GM21737 (cell line): ENCODE results near the gene SLC10A2.
A peak's percentile ranks its signal among the peaks of the same experiment; 100 is the strongest.
"Not testable (repeated sequence)": the region's sequence is repeated elsewhere in the genome, so short reads cannot be mapped to it uniquely, and the experiment has no call there.

Experiments
- ATAC-seq: cut with Tn5 transposase; IDR thresholded peaks from one replicate; pipeline ENCODE4 v1.9.1; 2021; ENCODE audit warnings: mild to moderate bottlenecking, moderate library complexity; ENCODE audit not compliant: unreplicated experiment

Gene SLC10A2, protein sequence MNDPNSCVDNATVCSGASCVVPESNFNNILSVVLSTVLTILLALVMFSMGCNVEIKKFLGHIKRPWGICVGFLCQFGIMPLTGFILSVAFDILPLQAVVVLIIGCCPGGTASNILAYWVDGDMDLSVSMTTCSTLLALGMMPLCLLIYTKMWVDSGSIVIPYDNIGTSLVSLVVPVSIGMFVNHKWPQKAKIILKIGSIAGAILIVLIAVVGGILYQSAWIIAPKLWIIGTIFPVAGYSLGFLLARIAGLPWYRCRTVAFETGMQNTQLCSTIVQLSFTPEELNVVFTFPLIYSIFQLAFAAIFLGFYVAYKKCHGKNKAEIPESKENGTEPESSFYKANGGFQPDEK

GRCh38 chr13:103066079-103066780 is at the start of gene SLC10A2:
TSS of gene SLC10A2 (minus strand) at chr13:103066417. CDS start at chr13:103066249, 168 bp downstream.
- no peak for ATAC-seq

- ATAC-seq, result no peak
These were observed 41.4 kb upstream of the SLC10A2 start for GRCh38 chr13:103107580-103107979.

DNA sequence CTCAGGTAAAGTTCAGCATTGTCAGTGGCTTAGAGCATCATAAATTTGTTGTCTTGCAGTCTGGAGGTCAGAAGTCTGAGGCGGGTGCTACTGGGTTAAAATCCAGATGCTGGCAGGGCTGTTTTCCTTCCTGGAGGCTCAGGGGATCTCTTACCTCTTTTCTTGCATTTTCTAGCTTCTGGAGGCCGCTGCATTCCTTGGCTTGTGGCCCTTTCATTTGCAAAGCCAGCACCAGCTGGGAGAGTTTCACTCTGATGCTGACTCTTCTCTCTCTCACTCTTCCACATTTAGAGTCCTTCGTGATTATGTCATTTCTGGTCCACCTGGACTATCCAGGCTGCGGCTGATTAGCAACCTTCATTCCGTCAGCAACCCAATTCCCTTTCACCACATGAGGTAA is 38.1 kb upstream of the SLC10A2 start:
- ATAC-seq, result no peak

DNA sequence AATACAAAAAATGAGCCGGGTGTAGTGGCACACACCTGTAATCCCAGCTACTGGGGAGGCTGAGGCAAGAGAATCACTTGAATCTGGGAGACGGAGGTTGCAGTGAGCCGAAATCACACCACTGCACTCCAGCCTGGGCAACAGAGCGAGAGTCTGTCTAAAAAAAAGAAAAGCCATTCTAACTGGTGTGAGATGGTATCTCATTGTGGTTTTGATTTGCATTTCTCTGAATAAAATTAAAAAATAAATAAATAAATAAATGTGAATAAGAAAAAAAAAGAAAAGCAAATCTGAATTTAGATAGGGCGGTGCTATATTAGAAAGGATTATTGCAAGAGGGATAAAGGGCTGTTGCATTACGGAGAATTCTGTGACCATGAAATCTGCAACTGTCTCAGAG is 37.2 kb upstream of the SLC10A2 start:
- ATAC-seq, result not testable (repeated sequence)

GRCh38 chr13:103102482-103102881 is 36.3 kb upstream of the SLC10A2 start:
- ATAC-seq, result no peak

DNA sequence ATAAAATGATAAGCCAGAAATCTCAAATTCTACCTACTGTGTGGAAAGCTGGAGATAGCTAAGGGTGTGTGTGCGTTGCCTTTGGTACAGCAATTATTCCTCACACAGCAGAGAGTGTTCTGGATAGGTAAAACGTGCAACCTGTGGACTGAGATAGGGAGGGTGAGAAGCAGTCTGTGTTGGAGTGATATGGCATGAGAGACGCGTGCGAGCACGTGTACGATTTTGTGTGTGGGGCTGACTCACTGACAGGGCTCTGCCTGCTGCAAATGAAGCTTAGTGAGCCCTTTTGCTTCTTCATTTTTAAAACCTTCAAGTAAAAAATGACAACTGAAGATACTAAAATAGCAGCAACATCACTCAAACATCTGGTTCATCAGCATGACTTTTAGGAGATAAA is 35.7 kb upstream of the SLC10A2 start:
- no peak for ATAC-seq

DNA sequence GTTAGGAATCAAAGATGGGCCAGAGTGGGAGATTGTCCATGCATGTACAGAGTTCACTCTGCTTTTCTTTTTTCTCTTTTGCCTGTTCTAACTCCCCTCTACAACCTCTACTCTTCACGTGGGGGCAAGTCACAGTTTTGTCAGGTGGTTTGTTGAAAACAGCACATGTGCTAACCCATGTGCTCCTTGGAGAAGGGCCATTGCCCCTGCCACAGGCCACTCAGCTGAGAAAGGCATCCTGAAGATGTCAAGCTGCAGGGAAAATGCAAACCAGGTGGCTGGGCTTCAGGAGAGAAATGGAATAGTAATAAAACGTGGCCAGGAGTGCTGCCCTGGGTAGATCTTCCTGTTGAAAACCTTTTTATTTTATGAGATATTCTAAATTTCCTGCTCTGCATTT is 35.3 kb upstream of the SLC10A2 start:
- no peak for ATAC-seq

DNA sequence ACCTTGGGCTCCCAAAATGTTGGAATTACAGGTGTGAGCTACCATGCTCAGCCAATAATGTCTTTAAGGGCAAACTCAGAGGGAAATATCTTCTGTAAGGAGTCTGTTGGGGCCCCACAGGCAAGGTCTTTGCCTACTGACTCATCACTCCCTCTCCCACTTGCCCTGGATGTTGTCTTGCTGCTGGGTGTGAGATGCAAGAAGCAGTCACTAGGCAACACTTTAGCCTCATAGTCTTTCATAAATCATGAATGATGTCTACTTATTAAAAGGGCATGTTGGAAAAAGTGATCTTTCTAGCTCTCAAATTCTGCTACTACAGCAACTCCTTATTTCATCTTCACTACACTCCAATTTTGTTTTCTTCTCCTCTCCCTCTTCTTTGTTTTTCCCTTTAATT is 34.6 kb upstream of the SLC10A2 start:
- ATAC-seq, result no peak

GRCh38 chr13:103099722-103100293 is 33.6 kb upstream of the SLC10A2 start:
- ATAC-seq, result no peak

GRCh38 chr13:103098535-103098934 is 32.3 kb upstream of the SLC10A2 start:
- no peak for ATAC-seq

DNA sequence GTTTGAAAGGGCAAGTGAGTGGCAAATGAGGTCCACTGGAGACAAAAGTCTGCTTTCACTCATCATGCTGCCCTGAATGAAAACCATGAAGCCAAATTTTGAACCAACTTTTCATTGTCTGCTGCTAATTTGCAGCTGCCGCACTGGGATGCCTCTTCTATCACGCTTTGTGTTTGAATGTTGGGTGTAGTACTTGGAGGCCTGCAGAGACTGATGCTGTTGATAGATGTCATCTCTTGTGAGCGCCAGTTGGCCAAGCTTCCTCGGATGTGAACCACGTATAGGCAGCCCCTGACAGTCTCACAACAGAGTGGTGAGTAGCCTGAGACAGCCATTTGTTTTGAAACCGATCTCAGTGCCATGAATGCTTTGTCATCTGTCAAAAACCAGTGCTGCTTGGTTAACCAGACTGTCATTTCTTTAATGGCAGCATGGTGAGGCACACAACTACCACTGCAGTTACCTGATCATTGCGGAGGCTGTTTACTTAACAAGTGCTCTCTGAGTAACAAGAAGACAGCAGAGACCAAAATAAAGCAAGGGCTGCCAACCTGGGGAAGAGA is 31.2 kb upstream of the SLC10A2 start:
- no peak for ATAC-seq

- not testable (repeated sequence) for ATAC-seq
These were observed 27.4 kb upstream of the SLC10A2 start for GRCh38 chr13:103093649-103094048.

GRCh38 chr13:103087275-103087674 is 21.1 kb upstream of the SLC10A2 start:
- ATAC-seq, result no peak

- no peak for ATAC-seq
These were observed 15.2 kb upstream of the SLC10A2 start for GRCh38 chr13:103081435-103081834.

DNA sequence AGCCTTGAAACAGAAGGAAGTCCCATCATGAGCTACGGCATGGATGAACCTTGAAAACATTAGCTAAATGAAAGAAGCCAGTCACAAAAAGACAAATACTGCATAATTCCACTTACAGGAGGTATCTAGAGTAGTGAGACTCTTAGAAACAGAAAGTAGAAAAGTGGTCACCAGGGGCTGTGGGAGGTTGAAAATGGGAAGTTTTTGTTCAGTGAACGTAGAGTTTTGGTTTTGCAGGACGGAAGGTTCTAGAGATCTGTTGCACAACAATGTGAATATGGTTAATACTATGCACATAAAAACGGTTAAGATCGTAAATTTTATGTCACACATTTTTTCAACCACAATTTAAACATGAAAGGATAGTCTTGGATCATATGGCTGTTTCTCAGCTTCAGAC is 11.9 kb upstream of the SLC10A2 start:
- peak; percentile 97 for ATAC-seq

GRCh38 chr13:103068836-103069235 is 2.6 kb upstream of the SLC10A2 start:
- no peak for ATAC-seq

DNA sequence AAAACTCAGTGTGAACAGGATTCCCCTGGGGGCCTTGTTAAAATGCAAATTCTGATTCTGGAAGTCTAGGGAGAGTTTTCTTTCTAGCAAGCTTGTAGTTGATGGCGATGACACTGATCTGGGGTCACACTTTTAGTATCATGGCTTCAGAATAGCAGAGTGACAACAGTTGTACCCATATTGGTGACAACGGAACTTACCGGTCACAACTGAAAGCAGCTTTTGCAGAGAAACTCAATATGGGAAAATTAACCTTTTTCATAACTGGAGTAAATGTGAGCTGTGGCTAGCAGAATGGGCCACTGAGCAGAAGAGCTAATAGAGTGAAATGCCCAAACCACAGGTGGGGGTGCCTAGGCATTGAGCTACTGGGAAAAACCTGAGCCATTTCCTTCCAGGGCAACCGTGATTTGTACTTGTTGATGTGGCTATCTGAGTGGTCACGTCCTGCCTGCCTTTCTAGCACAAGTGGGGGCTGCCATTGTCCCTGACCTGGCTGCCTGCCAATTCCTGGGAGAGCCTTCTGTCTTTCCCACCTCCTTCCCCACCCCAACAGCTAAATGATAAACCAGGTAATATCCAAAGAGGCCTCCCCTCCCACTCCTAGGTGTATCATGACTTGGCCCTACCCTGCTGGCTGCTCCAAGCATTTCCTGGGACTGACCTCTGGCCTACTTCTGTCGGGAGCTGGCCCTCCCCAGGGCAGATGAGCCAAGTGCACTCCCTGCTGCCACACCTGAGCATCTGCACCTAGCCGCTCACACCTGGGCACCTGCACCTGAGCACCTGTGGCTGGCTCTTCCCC is 1.7 kb upstream of the SLC10A2 start:
- ATAC-seq, result peak; percentile 61

GRCh38 chr13:103066781-103067345 is 646 bp upstream of the SLC10A2 start:
- no peak for ATAC-seq

- ATAC-seq, result no peak
These were observed 2.8 kb downstream of the SLC10A2 start for GRCh38 chr13:103063376-103063775.

DNA sequence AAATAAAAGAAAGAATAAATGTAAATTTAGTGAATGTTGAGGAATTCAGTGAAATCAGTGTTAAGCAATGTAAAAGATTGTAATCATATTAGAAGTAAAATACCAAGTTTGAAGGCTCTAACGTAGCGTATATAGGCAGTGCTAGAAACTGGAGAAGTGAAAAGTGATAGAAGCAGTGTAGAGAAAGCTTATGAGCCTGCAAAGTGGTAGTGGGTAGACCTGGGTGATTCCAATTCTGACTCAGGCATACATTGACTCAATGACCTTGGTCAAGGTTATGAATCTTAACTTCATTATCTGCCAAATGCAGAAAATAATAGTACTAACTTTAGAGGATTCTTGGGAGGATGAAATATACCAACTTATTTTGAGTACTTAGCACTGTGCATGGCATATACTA is 4.1 kb downstream of the SLC10A2 start:
- ATAC-seq, result no peak

DNA sequence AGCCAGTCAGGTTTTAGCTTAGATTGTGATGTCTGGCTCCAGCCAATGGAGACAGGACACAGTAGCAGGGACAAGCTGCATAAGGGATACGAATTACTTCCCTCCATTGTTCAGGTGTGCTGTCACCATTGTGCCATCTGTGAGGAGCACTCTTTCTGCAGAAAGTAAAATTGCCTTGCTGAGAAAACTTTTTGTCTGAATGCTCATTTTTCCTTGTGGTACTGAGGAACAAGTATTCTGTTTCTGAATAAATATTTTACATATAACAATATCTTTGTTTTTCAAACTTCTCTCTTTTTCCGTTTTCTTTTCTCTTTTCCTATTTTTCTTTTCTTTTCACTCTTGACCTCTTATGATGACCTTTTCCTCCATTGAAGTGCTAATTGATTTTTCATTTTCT is 10.2 kb downstream of the SLC10A2 start:
- no peak for ATAC-seq
